ENCODE data around the gene HERC5.

- TF ChIP-seq, protein P1, sequence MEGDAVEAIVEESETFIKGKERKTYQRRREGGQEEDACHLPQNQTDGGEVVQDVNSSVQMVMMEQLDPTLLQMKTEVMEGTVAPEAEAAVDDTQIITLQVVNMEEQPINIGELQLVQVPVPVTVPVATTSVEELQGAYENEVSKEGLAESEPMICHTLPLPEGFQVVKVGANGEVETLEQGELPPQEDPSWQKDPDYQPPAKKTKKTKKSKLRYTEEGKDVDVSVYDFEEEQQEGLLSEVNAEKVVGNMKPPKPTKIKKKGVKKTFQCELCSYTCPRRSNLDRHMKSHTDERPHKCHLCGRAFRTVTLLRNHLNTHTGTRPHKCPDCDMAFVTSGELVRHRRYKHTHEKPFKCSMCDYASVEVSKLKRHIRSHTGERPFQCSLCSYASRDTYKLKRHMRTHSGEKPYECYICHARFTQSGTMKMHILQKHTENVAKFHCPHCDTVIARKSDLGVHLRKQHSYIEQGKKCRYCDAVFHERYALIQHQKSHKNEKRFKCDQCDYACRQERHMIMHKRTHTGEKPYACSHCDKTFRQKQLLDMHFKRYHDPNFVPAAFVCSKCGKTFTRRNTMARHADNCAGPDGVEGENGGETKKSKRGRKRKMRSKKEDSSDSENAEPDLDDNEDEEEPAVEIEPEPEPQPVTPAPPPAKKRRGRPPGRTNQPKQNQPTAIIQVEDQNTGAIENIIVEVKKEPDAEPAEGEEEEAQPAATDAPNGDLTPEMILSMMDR (IDR thresholded peaks at IDR 0.05) = no peak
- TF ChIP-seq EP300 (IDR thresholded peaks at IDR 0.05) = no peak
- TF ChIP-seq POLR2A (IDR thresholded peaks at IDR 0.05) = no peak
Measured at GRCh38 chr4:88518911-88519310, 62.0 kb downstream of the HERC5 start.
